A673 (cell line): ENCODE measurements around the gene SLC35F2. TPM values are rescaled to one million over a fixed set of nuclear protein-coding genes. Genes with fewer than 3 reads are reported as not detected.
A peak's percentile ranks its signal among the peaks of the same experiment; 100 is the strongest.

Experiments
- BruUV-seq: library from RNA; stranded (reverse); fragments of 400-500 nt; replicated peaks from 2 replicates; lab custom pipeline; 2021; lab: Mats Ljungman, UMichigan
- CTCF ChIA-PET: fragments of 300-600 bp; sonication (Branson Sonifier 250); formaldehyde crosslinking; loops from one replicate; lab custom pipeline; 2022; ENCODE audit warnings: antibody characterized with exemption; lab: Charles Lee
- POLR2A ChIA-PET: fragments of 300-600 bp; sonication (Branson Sonifier 250); formaldehyde crosslinking; loops from one replicate; lab custom pipeline; 2022; ENCODE audit warnings: antibody characterized with exemption; ENCODE audit not compliant: low non-redundant PET; lab: Charles Lee
- DNase-seq: peaks from one replicate; pipeline ENCODE4 v3.0.0-alpha.2; 2015; ENCODE audit warnings: low spot score
- H3K27ac ChIP-seq: fragments of 200-600 bp; sonication (generic); 2 replicates; pipeline ENCODE4 v1.5.1; 2016; ENCODE audit warnings: mixed run types, low read depth, mild to moderate bottlenecking, mixed read lengths, antibody characterized with exemption, low read length; ENCODE audit not compliant: poor library complexity, severe bottlenecking
- H3K27me3 ChIP-seq: fragments of 200-600 bp; sonication (generic); replicated peaks from 2 replicates; pipeline ENCODE4 v1.6.1; 2017; ENCODE audit warnings: mixed run types, low read depth, mild to moderate bottlenecking, mixed read lengths, antibody characterized with exemption, low read length; ENCODE audit not compliant: insufficient read depth, poor library complexity
- H3K36me3 ChIP-seq: fragments of 200-600 bp; sonication (generic); 2 replicates; pipeline ENCODE4 v1.6.1; 2016; ENCODE audit warnings: mixed run types, mild to moderate bottlenecking, mixed read lengths, antibody characterized with exemption, low read length; ENCODE audit not compliant: insufficient read depth, poor library complexity, severe bottlenecking
- H3K4me1 ChIP-seq: fragments of 200-600 bp; sonication (generic); 2 replicates; pipeline ENCODE4 v1.6.1; 2017; ENCODE audit warnings: mixed run types, mild to moderate bottlenecking, mixed read lengths, antibody characterized with exemption, low read length; ENCODE audit not compliant: insufficient read depth, poor library complexity, severe bottlenecking
- H3K4me3 ChIP-seq: fragments of 200-600 bp; sonication (generic); 2 replicates; pipeline ENCODE4 v1.5.1; 2016; ENCODE audit warnings: low read depth, mixed run types, mild to moderate bottlenecking, mixed read lengths, low read length; ENCODE audit not compliant: poor library complexity, severe bottlenecking
- H3K9me3 ChIP-seq: fragments of 200-600 bp; sonication (generic); 2 replicates; pipeline ENCODE4 v1.6.1; 2016; ENCODE audit warnings: mixed run types, low read depth, mild to moderate bottlenecking, mixed read lengths, antibody characterized with exemption, low read length; ENCODE audit not compliant: poor library complexity, severe bottlenecking
- CTCF ChIP-seq: fragments of 300-800, 200-600 bp; sonication (generic); conservative IDR thresholded peaks from 2 replicates; pipeline ENCODE4 v1.5.1; 2017; ENCODE audit warnings: low read depth, mild to moderate bottlenecking, antibody characterized with exemption, low read length, moderate library complexity, mixed read lengths
- EZH2 ChIP-seq: fragments of 200-600 bp; sonication (generic); IDR thresholded peaks from 2 replicates; pipeline ENCODE4 v1.6.1; 2017; ENCODE audit warnings: borderline replicate concordance, low read depth, mild to moderate bottlenecking, mixed read lengths, antibody characterized with exemption, low read length; ENCODE audit not compliant: poor library complexity, severe bottlenecking
- intact Hi-C: fragments of 100-400 bp; cut with micrococcal nuclease; formaldehyde crosslinking; loops from one replicate; pipeline ENCODE4 v1.10.0; 2022; ENCODE audit not compliant: unreplicated experiment
- total RNA-seq: library from RNA; stranded (reverse); gene quantifications from 2 replicates; pipeline ENCODE4 v1.2.3, GENCODE V29; 2021

The SLC35F2 gene
- total RNA-seq, 1 experiment from 2014 or later, result 95.4 TPM

DNA sequence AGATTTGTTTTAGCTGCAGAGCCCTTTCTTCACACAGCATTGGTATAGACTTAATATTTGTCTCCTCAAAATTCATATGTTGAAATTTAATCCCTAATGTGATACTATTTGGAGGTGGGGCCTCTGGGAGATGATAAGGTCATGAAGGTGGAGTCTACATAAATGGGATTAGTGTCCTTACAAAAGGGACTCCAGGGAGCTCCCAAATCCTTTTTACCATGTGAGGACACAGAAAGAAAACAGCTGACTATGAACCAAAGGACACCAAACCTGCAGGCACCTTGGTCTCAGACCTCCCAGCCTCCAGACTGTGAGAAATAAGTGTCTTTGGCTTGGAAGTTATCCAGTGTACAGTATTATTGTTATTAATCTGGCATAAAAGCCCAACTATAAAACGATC is 10.2 kb downstream of the SLC35F2 start:
- intact Hi-C loops, result no loop called here

GRCh38 chr11:107847184-107847583 is 11.4 kb downstream of the SLC35F2 start:
- Histone ChIP-seq H3K4me1 (peaks cover 46% of the 10 kb centered on the region), H3K27ac (peak overlapping the region; percentile 12), H3K4me3 (no peak overlapping the region), H3K27me3 (no peaks in the 10 kb centered on the region), H3K9me3 (no peaks in the 10 kb centered on the region), H3K36me3 (no peaks in the 10 kb centered on the region)
- ChIA-PET POLR2A (no interaction called here), CTCF (no interaction called here)
- DNase-seq, result no peak
- intact Hi-C loops, result no loop called here
- no TSS peak for BruUV-seq
- no peak for TF ChIP-seq CTCF
- TF ChIP-seq EZH2, result no peak

More for the DNA sequence above, 10.2 kb downstream of the SLC35F2 start:
- no peak overlapping the region for H3K4me3 ChIP-seq
- H3K27me3 ChIP-seq, result no peaks in the 10 kb centered on the region
- ChIA-PET POLR2A (no interaction called here), CTCF (no interaction called here)
- TF ChIP-seq EZH2 (no peak), CTCF (no peak)
- H3K4me1 ChIP-seq, result peaks cover 40% of the 10 kb centered on the region
- no peaks in the 10 kb centered on the region for H3K9me3 ChIP-seq
- no TSS peak for BruUV-seq
- DNase-seq, result peak; percentile 29
- H3K27ac ChIP-seq, result peak overlapping the region; percentile 55
- no peaks in the 10 kb centered on the region for H3K36me3 ChIP-seq

DNA sequence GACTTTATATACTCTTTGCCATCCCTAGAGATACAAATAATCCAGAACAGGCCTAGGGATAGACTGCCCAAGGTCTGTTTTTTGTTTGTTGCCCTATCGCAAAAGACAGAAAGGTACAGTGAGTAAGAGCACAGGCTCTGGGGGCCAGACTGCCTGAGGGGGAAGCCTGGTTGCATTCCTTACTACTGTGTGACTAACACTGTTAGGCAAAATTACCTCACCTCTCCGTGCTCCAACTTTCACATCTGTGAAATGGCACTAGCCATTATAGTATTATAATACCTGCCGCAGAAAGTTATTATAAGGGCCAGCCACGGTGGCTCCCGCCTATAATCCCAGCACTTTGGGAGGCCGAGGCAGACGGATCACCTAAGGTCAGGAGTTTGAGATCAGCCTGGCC is 14.5 kb downstream of the SLC35F2 start:
- H3K27me3 ChIP-seq, result no peaks in the 10 kb centered on the region
- H3K9me3 ChIP-seq, result no peaks in the 10 kb centered on the region
- no peak overlapping the region for H3K27ac ChIP-seq
- no TSS peak for BruUV-seq
- CTCF ChIA-PET, result no interaction called here
- peaks cover 63% of the 10 kb centered on the region for H3K4me1 ChIP-seq
- H3K36me3 ChIP-seq, result no peaks in the 10 kb centered on the region
- no peak for DNase-seq
- intact Hi-C loops, result no loop called here
- no peak overlapping the region for H3K4me3 ChIP-seq
- TF ChIP-seq EZH2 (no peak), CTCF (no peak)
- POLR2A ChIA-PET, result no interaction called here
